GM19193 (cell line): Measurements from ENCODE around the gene TSPAN17.

Experiments used
- POLR2A ChIP-seq: IDR thresholded peaks from 4 replicates; pipeline ENCODE4 v1.6.1; 2011; ENCODE audit not compliant: insufficient read depth, insufficient read length; ENCODE audit errors: extremely low read depth

The TSPAN17 gene

GRCh38 chr5:176677209-176677939 is 30.1 kb downstream of the TSPAN17 start:
- TF ChIP-seq POLR2A, result no peak

- TF ChIP-seq POLR2A, result no peak
Observed at GRCh38 chr5:176678584-176678983, 31.3 kb downstream of the TSPAN17 start.

- no peak for TF ChIP-seq POLR2A
Observed at GRCh38 chr5:176679365-176680225, 32.3 kb downstream of the TSPAN17 start.

GRCh38 chr5:176680226-176680563 is 32.9 kb downstream of the TSPAN17 start:
- no peak for TF ChIP-seq POLR2A

- no peak for TF ChIP-seq POLR2A
Observed at GRCh38 chr5:176682016-176682531, 34.8 kb downstream of the TSPAN17 start.

- TF ChIP-seq POLR2A, result no peak
Observed at GRCh38 chr5:176685010-176685409, 37.7 kb downstream of the TSPAN17 start.

- TF ChIP-seq POLR2A, result no peak
Observed at GRCh38 chr5:176687247-176687646, 40.0 kb downstream of the TSPAN17 start.

- no peak for TF ChIP-seq POLR2A
Observed at GRCh38 chr5:176687881-176688280, 40.6 kb downstream of the TSPAN17 start.

GRCh38 chr5:176690911-176691310 is 43.6 kb downstream of the TSPAN17 start:
- TF ChIP-seq POLR2A, result no peak

GRCh38 chr5:176691524-176691923 is 44.2 kb downstream of the TSPAN17 start:
- TF ChIP-seq POLR2A, result no peak

- TF ChIP-seq POLR2A, result no peak
Observed at GRCh38 chr5:176692326-176692725, 45.0 kb downstream of the TSPAN17 start.

- TF ChIP-seq POLR2A, result no peak
Observed at GRCh38 chr5:176692839-176693476, 45.7 kb downstream of the TSPAN17 start.

GRCh38 chr5:176693477-176693851 is 46.2 kb downstream of the TSPAN17 start:
- TF ChIP-seq POLR2A, result no peak

GRCh38 chr5:176694146-176694545 is 46.9 kb downstream of the TSPAN17 start:
- TF ChIP-seq POLR2A, result no peak

GRCh38 chr5:176694631-176695030 is 47.3 kb downstream of the TSPAN17 start:
- TF ChIP-seq POLR2A, result no peak
